ENCODE measurements around the gene UROD.
"Not testable (repeated sequence)": the region's sequence is repeated elsewhere in the genome, so short reads cannot be mapped to it uniquely, and the experiment has no call there.

Gene UROD

GRCh38 chr1:45011837-45012638 is at the start of gene UROD:
Gene UROD (plus strand): TSS chr1:45012254. CDS start chr1:45012266, 12 bp downstream.
- DNase-seq, result peak; percentile 96

GRCh38 chr1:44962729-44963128 is 49.3 kb upstream of the UROD start:
- DNase-seq, result no peak

- no peak for DNase-seq
Measured at GRCh38 chr1:44964396-44964795, 47.7 kb upstream of the UROD start.

- DNase-seq, result no peak
Measured at GRCh38 chr1:44970317-44970716, 41.7 kb upstream of the UROD start.

- no peak for DNase-seq
Measured at GRCh38 chr1:44973645-44974044, 38.4 kb upstream of the UROD start.

- DNase-seq, result no peak
Measured at GRCh38 chr1:44976252-44976651, 35.8 kb upstream of the UROD start.

GRCh38 chr1:44977372-44977771 is 34.7 kb upstream of the UROD start:
- DNase-seq, result not testable (repeated sequence)

GRCh38 chr1:44985747-44986359 is 26.2 kb upstream of the UROD start:
- no peak for DNase-seq

- no peak for DNase-seq
Measured at GRCh38 chr1:44988531-44989156, 23.4 kb upstream of the UROD start.

- DNase-seq, result no peak
Measured at GRCh38 chr1:44994309-44994898, 17.6 kb upstream of the UROD start.

GRCh38 chr1:44995467-44996238 is 16.4 kb upstream of the UROD start:
- DNase-seq, result no peak

- DNase-seq, result no peak
Measured at GRCh38 chr1:44999232-44999631, 12.8 kb upstream of the UROD start.

GRCh38 chr1:45001011-45001481 is 11.0 kb upstream of the UROD start:
- DNase-seq, result no peak

GRCh38 chr1:45001576-45001975 is 10.5 kb upstream of the UROD start:
- not testable (repeated sequence) for DNase-seq

GRCh38 chr1:45002650-45003645 is 9.1 kb upstream of the UROD start:
- no peak for DNase-seq

GRCh38 chr1:45003741-45004140 is 8.3 kb upstream of the UROD start:
- DNase-seq, result no peak

GRCh38 chr1:45004281-45004920 is 7.7 kb upstream of the UROD start:
- no peak for DNase-seq

GRCh38 chr1:45005761-45006160 is 6.3 kb upstream of the UROD start:
- DNase-seq, result no peak

- DNase-seq, result no peak
Measured at GRCh38 chr1:45007311-45007710, 4.7 kb upstream of the UROD start.

GRCh38 chr1:45008076-45008475 is 4.0 kb upstream of the UROD start:
- DNase-seq, result no peak

- DNase-seq, result no peak
Measured at GRCh38 chr1:45008516-45008915, 3.5 kb upstream of the UROD start.
